ENCODE data around the gene TRIML1.

The TRIML1 gene

GRCh38 chr4:188139141-188139540 is at the start of gene TRIML1:
Gene TRIML1 (plus strand): TSS chr4:188139441. CDS start chr4:188139559, 118 bp downstream.
- no peak for DNase-seq

- DNase-seq, result no peak
These were observed 46.4 kb upstream of the TRIML1 start for GRCh38 chr4:188092824-188093223.

GRCh38 chr4:188106454-188106853 is 32.8 kb upstream of the TRIML1 start:
- DNase-seq, result no peak

GRCh38 chr4:188107931-188108843 is 31.1 kb upstream of the TRIML1 start:
- DNase-seq, result no peak

- DNase-seq, result no peak
These were observed 30.0 kb upstream of the TRIML1 start, which contains the start of gene TRIML2 for GRCh38 chr4:188109157-188109755. Gene TRIML2 (minus strand): TSS chr4:188109603. CDS start chr4:188105368, 4,235 bp downstream.

- DNase-seq, result no peak
These were observed 29.2 kb upstream of the TRIML1 start for GRCh38 chr4:188110036-188110435.

GRCh38 chr4:188110741-188111471 is 28.3 kb upstream of the TRIML1 start:
- DNase-seq, result no peak

DNA sequence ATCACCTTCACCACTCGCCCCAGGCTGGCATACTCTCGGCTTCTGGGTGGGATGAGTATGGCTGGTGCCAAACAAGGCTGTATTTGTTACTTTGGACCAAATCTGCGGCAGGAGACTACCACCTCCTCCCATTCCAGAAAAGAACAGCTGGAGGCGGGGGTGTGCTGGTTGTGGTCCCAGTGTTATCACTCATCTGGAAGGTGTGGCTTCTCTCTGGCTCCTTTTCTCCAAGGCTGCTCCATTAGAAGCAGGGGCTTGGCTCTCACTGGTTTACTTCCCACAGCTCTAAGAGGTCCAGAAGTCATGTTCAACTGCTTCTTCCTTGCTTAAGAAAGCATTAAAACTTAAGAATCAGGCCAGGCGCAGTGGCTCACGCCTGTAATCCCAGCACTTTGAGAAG is 27.3 kb upstream of the TRIML1 start:
- DNase-seq, result no peak

- DNase-seq, result no peak
These were observed 26.1 kb upstream of the TRIML1 start for GRCh38 chr4:188113156-188113555.

GRCh38 chr4:188117631-188118324 is 21.5 kb upstream of the TRIML1 start:
- DNase-seq, result no peak

GRCh38 chr4:188121530-188121929 is 17.7 kb upstream of the TRIML1 start:
- no peak for DNase-seq

GRCh38 chr4:188127214-188127874 is 11.9 kb upstream of the TRIML1 start:
- no peak for DNase-seq

DNA sequence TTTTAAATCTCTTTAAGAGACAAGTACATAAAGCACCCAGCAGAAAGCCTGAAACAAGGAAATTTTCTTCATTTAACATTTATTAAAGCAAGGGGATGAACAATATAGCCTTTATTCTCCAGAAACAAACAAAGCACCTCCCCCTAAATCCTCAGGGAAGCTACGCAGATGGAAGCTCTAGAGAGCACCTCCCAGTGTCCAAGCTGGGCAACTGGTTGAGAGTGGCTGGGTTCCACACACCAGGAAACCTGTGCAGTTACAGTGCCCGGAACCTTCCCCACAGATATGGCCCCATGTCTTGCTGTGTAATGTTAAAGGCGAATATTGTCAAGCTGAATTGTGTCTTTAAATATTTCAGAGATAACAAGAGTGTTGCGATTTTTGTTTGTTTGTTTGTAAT is 8.9 kb upstream of the TRIML1 start:
- DNase-seq, result no peak

DNA sequence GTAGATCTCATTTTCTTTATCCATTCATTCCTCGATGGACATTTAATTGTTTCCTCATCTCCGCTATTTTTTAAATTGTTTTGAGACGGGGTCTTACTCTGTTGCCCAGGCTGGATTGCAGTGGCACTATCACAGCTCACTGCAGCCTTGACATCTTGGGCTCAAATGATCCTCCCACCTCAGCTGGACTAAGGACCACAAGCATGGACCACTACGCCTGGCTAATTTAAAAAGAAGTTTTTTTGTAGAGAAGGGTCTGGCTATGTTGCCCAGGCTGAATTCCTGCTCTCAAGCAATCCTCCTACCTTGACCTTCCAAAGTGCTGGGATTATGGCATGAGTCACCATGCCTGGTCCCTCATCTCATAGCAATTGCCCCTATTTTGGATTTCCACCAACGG is 7.0 kb upstream of the TRIML1 start:
- DNase-seq, result no peak

- no peak for DNase-seq
These were observed 1.0 kb upstream of the TRIML1 start for GRCh38 chr4:188138227-188138626.

DNA sequence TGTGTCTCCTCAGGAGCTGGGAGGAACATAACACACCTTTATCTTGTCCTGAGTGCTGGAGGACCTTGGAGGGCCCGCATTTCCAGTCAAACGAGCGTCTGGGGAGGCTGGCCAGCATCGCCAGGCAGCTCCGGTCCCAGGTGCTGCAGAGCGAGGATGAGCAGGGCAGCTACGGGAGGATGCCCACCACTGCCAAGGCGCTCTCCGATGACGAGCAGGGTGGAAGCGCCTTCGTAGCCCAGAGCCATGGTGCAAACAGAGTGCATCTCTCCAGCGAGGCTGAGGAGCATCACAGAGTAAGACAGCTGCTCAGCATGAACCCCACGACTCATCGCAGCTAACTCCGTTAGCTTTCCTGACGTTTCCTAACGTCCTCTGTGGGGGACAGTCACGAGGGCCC is 430 bp downstream of the TRIML1 start:
- DNase-seq, result no peak

GRCh38 chr4:188143731-188144130 is 4.5 kb downstream of the TRIML1 start:
- DNase-seq, result no peak

DNA sequence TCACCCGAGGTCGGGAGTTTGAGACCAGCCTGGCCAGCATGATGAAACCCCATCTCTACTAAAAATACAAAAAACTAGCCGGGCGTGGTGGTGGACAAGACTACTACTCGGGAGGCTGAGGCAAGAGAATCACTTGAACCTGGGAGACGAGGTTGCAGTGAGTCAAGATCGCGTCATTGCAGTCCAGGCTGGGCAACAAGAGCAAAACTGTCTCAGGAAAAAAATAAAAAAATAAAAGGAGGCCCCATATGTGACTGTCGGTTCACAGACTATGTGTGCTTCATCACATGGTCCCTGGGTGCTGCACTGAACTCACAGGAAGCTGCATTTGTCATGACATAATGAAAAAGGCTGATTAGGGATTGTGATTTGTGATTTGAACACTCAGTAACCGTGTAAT is 6.4 kb downstream of the TRIML1 start:
- no peak for DNase-seq

GRCh38 chr4:188146618-188147017 is 7.4 kb downstream of the TRIML1 start:
- DNase-seq, result no peak

GRCh38 chr4:188147176-188147575 is 7.9 kb downstream of the TRIML1 start:
- no peak for DNase-seq

DNA sequence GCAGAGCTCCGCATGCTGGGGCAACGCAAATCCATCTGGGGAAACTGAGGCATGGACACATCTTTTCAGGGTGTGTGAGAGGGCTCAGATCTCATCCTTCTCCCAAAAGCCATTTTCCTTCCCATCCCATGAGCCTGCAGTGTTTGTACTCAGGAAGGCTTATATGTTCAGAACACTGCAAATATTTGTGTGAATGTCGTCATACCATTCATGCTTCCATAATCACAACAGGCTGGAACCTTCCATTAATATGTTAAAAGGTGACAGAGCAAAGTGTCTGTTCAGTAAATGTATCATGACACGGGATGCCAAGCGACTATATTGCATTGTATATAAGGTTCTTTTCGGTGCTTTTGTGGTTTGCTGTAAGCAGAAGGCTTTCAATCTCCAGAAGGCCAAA is 8.5 kb downstream of the TRIML1 start:
- no peak for DNase-seq

DNA sequence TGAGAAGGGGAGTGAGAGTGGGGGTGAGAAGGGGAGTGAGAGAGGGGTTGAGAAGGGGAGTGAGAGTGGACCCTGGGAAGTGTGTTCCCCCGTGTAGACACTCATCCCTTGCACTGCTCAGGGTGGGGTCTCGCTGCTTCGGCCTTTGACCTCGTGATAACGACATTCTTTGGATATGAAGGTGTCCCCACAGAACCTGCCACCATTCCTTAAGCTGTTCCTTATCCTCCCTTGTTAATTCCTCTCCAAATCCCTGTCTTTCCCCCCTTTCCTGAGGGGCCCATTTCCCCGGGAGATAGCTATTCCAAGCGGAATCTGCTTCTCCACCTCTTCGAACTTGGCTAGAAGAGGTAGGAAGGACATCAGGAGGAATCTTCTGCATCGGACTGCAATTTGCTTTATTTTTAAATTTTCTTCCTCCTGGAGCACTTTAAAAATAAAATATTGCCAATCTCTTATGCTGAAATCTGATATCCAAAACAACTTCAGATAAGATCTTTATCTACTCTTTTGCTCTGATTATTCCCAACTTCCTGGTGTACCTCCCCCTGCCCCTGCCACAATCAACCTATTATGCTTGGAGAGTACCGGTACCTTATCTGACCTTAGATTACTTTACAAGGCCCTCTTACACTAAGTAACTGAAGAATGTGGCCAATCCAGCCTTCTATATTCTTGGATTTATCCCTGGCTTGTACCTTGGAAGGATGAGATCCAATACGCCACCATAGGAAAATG is 15.6 kb downstream of the TRIML1 start:
- no peak for DNase-seq

All from CD4-positive, alpha-beta T cell treated with Interleukin-17A for 1 hour (primary cell).